GM19043 (cell line): ENCODE measurements around the gene GOLM1.

Experiments
- ATAC-seq: cut with Tn5 transposase; IDR thresholded peaks from one replicate; pipeline ENCODE4 v1.9.1; 2021; ENCODE audit warnings: low read depth; ENCODE audit not compliant: unreplicated experiment

GOLM1 gene

DNA sequence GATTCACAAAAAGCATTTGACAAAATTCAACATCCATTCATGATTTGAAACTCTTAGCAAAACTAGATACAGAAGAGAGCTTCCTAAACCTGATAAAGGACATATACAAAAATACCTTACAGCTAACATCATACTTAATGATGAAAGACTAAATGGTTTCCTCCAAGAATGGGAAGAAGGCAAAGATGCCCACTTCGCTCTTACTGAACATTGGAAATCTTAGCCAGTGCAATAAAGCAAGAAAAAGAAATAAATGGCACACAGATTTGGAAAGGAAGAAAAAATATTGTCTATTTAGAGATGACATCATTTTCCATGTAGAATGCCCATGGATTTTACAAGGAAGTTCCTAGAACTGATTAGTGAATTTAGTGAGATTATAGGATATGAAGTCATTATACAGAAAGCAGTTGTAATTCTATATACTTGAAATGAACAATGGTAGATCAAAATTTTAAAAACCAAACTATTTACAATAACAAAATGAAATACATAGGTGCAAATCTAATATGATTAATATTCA is 94.0 kb downstream of the GOLM1 start:
- no peak for ATAC-seq

DNA sequence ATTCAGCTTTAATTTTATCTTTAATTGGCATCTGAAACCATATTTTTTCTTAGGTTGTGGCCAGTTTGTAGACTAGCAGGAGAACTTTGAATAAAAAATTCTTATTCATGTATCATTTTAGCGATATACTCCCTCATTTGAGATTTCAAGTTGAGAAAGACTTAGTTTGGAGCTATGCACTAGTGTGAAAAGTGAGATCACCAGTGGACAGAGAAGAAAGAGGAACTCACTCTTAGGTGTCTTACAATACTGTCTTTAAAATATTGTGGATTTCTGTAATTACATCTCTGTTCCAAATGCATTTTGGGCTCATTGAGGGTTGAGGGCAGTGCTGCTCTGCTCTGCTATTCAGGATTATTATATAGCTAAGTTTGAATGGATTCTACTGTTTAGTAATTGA is 103.8 kb downstream of the GOLM1 start:
- ATAC-seq, result no peak

DNA sequence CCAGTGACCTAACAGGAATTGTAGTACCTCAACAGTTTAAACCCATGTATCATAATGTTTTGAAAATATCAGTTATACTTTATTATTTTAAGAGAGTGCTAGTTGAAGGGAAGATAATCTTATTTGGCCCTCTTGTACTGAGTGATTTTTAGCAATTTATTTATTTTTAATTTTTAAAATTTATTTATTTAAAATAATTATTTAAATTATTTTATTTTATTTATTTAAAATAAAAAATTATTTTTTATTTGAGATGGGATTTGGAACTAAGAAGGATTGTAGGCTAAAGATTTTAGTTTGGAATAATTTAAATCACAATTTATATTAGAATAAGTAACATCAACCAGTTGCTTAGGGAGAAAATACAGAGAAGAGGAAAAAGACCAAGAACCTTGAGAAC is 104.3 kb downstream of the GOLM1 start:
- no peak for ATAC-seq

DNA sequence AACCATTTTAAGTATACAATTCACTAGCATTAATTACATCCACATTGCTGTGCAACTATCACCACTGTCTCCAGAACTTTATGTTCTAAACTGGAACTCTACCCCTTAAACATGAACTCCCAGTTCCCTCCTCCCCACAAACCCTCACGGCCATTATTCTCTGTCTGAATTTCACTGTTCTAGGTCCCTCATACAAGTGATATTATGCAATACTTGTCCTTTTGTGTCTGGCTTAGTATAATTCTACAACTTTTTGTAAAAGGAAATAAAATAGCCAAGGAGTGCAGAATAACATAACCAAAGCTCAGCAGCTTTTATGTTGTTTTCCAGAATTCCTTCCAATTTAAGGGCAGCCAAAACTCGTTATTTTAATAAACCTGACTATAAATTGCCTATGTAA is 105.2 kb downstream of the GOLM1 start:
- no peak for ATAC-seq

DNA sequence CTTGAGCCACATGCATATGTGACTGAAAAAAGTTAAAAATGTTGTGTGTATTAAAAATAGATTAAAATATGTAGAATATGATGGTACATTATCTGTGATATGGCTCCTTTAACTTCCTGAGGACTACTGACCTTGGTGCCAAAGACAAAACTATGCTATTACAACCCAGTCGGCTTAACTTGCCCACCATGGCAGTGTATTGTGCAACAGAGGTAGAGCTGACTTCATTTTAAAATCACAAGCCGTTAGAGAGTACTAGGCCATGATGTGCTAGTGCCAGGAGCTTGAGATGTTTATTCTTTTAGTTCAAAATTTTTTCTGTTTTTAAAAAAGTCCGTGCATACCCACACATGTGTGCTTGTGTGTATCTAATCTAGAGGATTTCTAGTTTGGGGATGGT is 112.1 kb downstream of the GOLM1 start:
- no peak for ATAC-seq

DNA sequence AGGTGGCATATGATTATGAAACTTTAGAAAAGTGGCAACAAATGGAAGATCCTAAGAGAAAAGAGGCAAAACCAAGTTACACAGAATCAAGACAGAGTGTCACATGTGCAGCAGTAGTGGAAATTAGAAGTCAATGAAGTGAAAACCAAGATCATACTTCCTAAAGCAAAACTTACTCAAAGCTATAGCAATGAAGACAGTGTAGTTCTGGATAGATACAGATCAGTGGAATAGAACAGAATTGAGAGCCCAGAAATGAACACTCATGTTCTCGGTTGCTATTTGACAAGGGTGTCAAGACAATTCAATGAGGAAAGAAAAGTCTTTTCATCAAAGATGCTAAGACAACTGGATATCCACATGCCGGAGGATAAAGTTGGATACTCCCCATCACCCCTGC is 114.9 kb downstream of the GOLM1 start:
- ATAC-seq, result no peak

DNA sequence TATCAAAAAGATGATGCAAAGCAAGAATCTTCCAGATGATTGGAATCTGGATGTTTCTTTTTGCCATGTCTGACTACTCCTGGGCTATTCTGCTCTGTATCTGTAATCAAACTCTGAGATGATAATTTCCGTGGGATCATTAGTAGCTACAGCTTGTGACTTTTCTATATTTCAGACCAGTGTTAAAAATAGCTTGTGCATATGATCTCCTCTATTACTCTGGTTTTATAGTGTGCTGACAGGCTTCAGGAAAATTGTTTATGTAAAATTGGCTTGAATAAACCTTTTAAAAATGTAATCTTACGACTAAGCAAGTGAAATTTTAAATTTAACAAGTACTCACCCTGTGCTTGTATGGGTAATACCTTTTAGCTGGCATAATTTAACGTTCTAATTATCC is 118.0 kb downstream of the GOLM1 start:
- no peak for ATAC-seq

DNA sequence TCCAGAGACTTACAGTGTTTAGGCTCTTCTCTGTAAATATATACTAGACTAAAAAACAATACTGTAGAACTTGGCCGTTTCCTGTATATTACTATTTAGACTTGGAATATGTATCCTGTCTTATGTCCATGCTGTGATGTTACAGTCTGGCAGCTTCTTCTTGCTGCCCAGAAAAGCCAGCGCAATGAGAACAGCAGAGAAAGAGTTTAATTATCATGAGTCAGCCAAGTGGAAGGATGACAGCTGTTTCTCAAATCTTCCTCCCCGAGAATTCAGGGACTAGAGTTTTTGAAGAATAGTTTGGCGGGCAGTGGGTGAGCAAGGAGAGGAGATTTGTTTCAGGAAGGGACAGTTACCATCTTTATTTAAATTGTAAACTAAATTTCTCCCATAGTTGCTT is 120.9 kb downstream of the GOLM1 start:
- no peak for ATAC-seq
